K562 (cell line): Measurements from ENCODE around the gene EPB41L2. TPM values are rescaled to one million over a fixed set of nuclear protein-coding genes. Genes with fewer than 3 reads are reported as not detected.
A peak's percentile ranks its signal among the peaks of the same experiment; 100 is the strongest.

Experiments
- BHLHE40 ChIP-seq: IDR thresholded peaks from 2 replicates; pipeline ENCODE4 v1.6.1; 2011; ENCODE audit warnings: low read length, improper control_type of control experiment
- CBFA2T3 ChIP-seq: fragments of 450-650 bp; IDR thresholded peaks from 2 replicates; pipeline ENCODE4 v1.6.1; 2017
- CBFB ChIP-seq: sonication (generic); formaldehyde crosslinking; IDR thresholded peaks from 2 replicates; pipeline ENCODE4 v1.4.0; 2020; ENCODE audit warnings: mild to moderate bottlenecking, missing genetic modification reagents
- CBX3 ChIP-seq, 2 experiments: IDR thresholded peaks; 1 replicate in 1 of 2; 2 replicates in 1 of 2; pipeline ENCODE4 v1.6.1; 2012; ENCODE audit warnings: inconsistent platforms in 2 of 2, low read length in 2 of 2, borderline replicate concordance in 1 of 2, control low read depth in 1 of 2
- CCAR2 ChIP-seq: fragments of 200-400 bp; formaldehyde crosslinking; IDR thresholded peaks from 2 replicates; pipeline ENCODE4 v1.6.1; 2017; ENCODE audit warnings: mild to moderate bottlenecking, low read depth, low read length
- CHCHD3 ChIP-seq: fragments of 250-450 bp; sonication (Bioruptor Pico); IDR thresholded peaks from 2 replicates; pipeline ENCODE4 v2.1.2; 2022; ENCODE audit warnings: mild to moderate bottlenecking
- CHD1 ChIP-seq: fragments of 200-600 bp; sonication (generic); IDR thresholded peaks from one replicate; pipeline ENCODE4 v1.6.1; 2012; ENCODE audit warnings: mild to moderate bottlenecking, moderate library complexity, low read length, inconsistent platforms
- DIDO1 ChIP-seq: fragments of 450-650 bp; IDR thresholded peaks from 2 replicates; pipeline ENCODE4 v1.6.1; 2016; ENCODE audit warnings: low read depth, missing biosample characterization, missing genetic modification characterization
- EP300 ChIP-seq: IDR thresholded peaks from 2 replicates; pipeline ENCODE4 v1.6.1; 2012; ENCODE audit warnings: low read length, improper control_type of control experiment
- HDAC3 ChIP-seq: fragments of 450-650 bp; IDR thresholded peaks from 2 replicates; pipeline ENCODE4 v1.6.1; 2018; ENCODE audit warnings: borderline replicate concordance, mild to moderate bottlenecking, moderate library complexity; ENCODE audit not compliant: partially characterized antibody
- JUND ChIP-seq, 2 experiments: IDR thresholded peaks; 2 replicates in 1 of 2; 3 replicates in 1 of 2; pipeline ENCODE4 v1.6.1; 2011; ENCODE audit warnings: borderline replicate concordance in 2 of 2, low read depth in 2 of 2, low read length in 2 of 2, improper control_type of control experiment in 1 of 2, missing biosample characterization in 1 of 2, missing genetic modification characterization in 1 of 2, missing genetic modification reagents in 1 of 2
- KDM2B ChIP-seq: fragments of 250-450 bp; sonication (Bioruptor Pico); IDR thresholded peaks from 2 replicates; pipeline ENCODE4 v1.8.0; 2021; ENCODE audit warnings: mild to moderate bottlenecking, moderate library complexity
- KHSRP ChIP-seq: fragments of 450-650 bp; IDR thresholded peaks from 2 replicates; pipeline ENCODE4 v1.6.1; 2017
- KLF16 ChIP-seq: IDR thresholded peaks from 2 replicates; pipeline ENCODE4 v1.6.1; 2016; ENCODE audit warnings: antibody characterized with exemption
- POLR2B ChIP-seq: fragments of 450-650 bp; IDR thresholded peaks from 2 replicates; pipeline ENCODE4 v1.6.1; 2018; ENCODE audit warnings: low read depth; ENCODE audit not compliant: partially characterized antibody
- PRMT5 ChIP-seq: sonication (generic); formaldehyde crosslinking; IDR thresholded peaks from 2 replicates; pipeline ENCODE4 v1.5.0; 2020; ENCODE audit warnings: missing genetic modification reagents
- SPI1 ChIP-seq: IDR thresholded peaks from 2 replicates; pipeline ENCODE4 v1.6.1; 2011; ENCODE audit warnings: low read depth, low read length, control low read depth, borderline replicate concordance
- STAT5A ChIP-seq: IDR thresholded peaks from 2 replicates; pipeline ENCODE4 v1.6.1; 2012; ENCODE audit warnings: low read length, inconsistent platforms, borderline replicate concordance
- TAF15 ChIP-seq: fragments of 200-400 bp; formaldehyde crosslinking; IDR thresholded peaks from 2 replicates; pipeline ENCODE4 v1.6.1; 2017; ENCODE audit warnings: mild to moderate bottlenecking, low read depth, low read length, moderate library complexity
- TAL1 ChIP-seq: fragments of 450-650 bp; IDR thresholded peaks from 2 replicates; pipeline ENCODE4 v1.6.1; 2016; ENCODE audit warnings: mild to moderate bottlenecking
- TEAD4 ChIP-seq, 2 experiments: sonication (generic) in 1 of 2; formaldehyde crosslinking in 1 of 2; IDR thresholded peaks; 2 replicates each; pipeline versions ENCODE4 v1.6.1 to v1.8.0; 2012 to 2022; ENCODE audit warnings: borderline replicate concordance in 1 of 2, inconsistent platforms in 1 of 2, low read length in 1 of 2, mild to moderate bottlenecking in 1 of 2, missing genetic modification reagents in 1 of 2
- TOE1 ChIP-seq, 2 experiments: fragments of 450-650 bp in 1 of 2; sonication (generic) in 1 of 2; formaldehyde crosslinking in 1 of 2; IDR thresholded peaks; 2 replicates each; pipeline versions ENCODE4 v1.7.1 to v1.8.0; 2016 to 2022; ENCODE audit warnings: borderline replicate concordance in 2 of 2, mild to moderate bottlenecking in 2 of 2, antibody characterized with exemption in 1 of 2, inconsistent platforms in 1 of 2, low read depth in 1 of 2, missing genetic modification reagents in 1 of 2, moderate library complexity in 1 of 2
- ZC3H4 ChIP-seq: sonication (generic); formaldehyde crosslinking; IDR thresholded peaks from 2 replicates; pipeline ENCODE4 v1.9.0; 2021; ENCODE audit warnings: missing genetic modification reagents, borderline replicate concordance
- ZNF184 ChIP-seq: sonication (generic); formaldehyde crosslinking; IDR thresholded peaks from 2 replicates; pipeline ENCODE4 v1.5.0; 2020; ENCODE audit warnings: missing genetic modification reagents
- ZNF445 ChIP-seq: fragments of 250-450 bp; sonication (Bioruptor Pico); IDR thresholded peaks from 2 replicates; pipeline ENCODE4 v1.4.0; 2020; ENCODE audit warnings: low read depth, mild to moderate bottlenecking, moderate library complexity
- ZNF644 ChIP-seq: fragments of 200-800 bp; sonication (Bioruptor generic); IDR thresholded peaks from 2 replicates; pipeline ENCODE4 v1.6.1; 2016; ENCODE audit warnings: low read depth, missing genetic modification characterization, missing compliant biosample characterization
- ZNF764 ChIP-seq: fragments of 250-450 bp; sonication (Bioruptor Pico); IDR thresholded peaks from 2 replicates; pipeline ENCODE4 v1.4.0; 2020; ENCODE audit warnings: low read depth, mild to moderate bottlenecking, moderate library complexity
- ZNF766 ChIP-seq: fragments of 200-800 bp; sonication (Bioruptor generic); conservative IDR thresholded peaks from 2 replicates; pipeline ENCODE4 v1.6.1; 2016; ENCODE audit warnings: missing genetic modification characterization, missing compliant biosample characterization
- ZNF830 ChIP-seq: fragments of 250-450 bp; sonication (Bioruptor Pico); IDR thresholded peaks from 2 replicates; pipeline ENCODE4 v1.5.0; 2021; ENCODE audit warnings: mild to moderate bottlenecking
- polyA plus RNA-seq, 8 experiments: library from polyadenylated mRNA; depleted of rRNA in 4 of 8; stranded (reverse) in 5 of 8; unstranded in 3 of 8; fragments of >200 nt; fragmentation: Nextera tagmentation in 2 of 8; fragmentation: Illumina TruSeq in 1 of 8; extraction: Ambion mirVana in 2 of 8; extraction: Trizol in 1 of 8; gene quantifications; 2 replicates each; pipeline versions ENCODE4 v1.2.1 to v1.2.3, GENCODE V29; 2011 to 2014; ENCODE audit warnings: inconsistent platforms in 1 of 8, missing spikeins in 1 of 8
- total RNA-seq, 7 experiments: library from RNA; depleted of rRNA in 6 of 7; stranded (reverse); fragments of >200 nt in 6 of 7; fragmentation: Illumina TruSeq in 2 of 7; extraction: Trizol in 2 of 7; gene quantifications; 2 replicates each; pipeline versions ENCODE4 v1.2.1 to v1.2.3, GENCODE V29; 2011 to 2021; ENCODE audit warnings: low replicate concordance in 1 of 7

Gene EPB41L2
- total and polyA plus RNA-seq, 9 of the 15 experiments (the other 6 are each of a cell fraction or from before 2014, with no cell fraction given) = 5.1 to 53.6 (median 25.0) TPM

- TF ChIP-seq TEAD4 (IDR thresholded peaks at IDR 0.05; ENCODE audit: low read length) (peak; percentile 68), TEAD4 (CRISPR knock-in tag; IDR thresholded peaks at IDR 0.05; ENCODE audit: borderline replicate concordance) (no peak), CCAR2 (no peak), TOE1 (IDR thresholded peaks at IDR 0.05; ENCODE audit: borderline replicate concordance) (no peak; the same call in 1 of the 2 replicates), TOE1 (CRISPR knock-in tag; IDR thresholded peaks at IDR 0.05; ENCODE audit: borderline replicate concordance, low read depth) (no peak), HDAC3 (peak; percentile 75), KHSRP (no peak), ZNF830 (CRISPR knock-in tag) (no peak), CBFA2T3 (peak; percentile 73), ZNF445 (no peak), POLR2B (peak; percentile 27), ZNF184 (no peak), ZNF644 (tag) (0 out of 2 replicates have a peak, but pooled peaks have one; percentile 11), ZC3H4 (no peak), STAT5A (peak; percentile 24; the same call in 1 of the 2 replicates), CBX3 (IDR thresholded peaks at IDR 0.05; ENCODE audit: borderline replicate concordance in 1 of 2, low read length in 2 of 2) (no peak), DIDO1 (tag) (no peak), CHD1 (no peak), TAF15 (no peak), KLF16 (no peak), PRMT5 (CRISPR knock-in tag) (no peak), BHLHE40 (peak; percentile 31; the same call in 1 of the 2 replicates), EP300 (peak; percentile 86), SPI1 (peak; percentile 81), ZNF766 (CRISPR knock-in tag) (peak; percentile 78; the same call in 1 of the 2 replicates), KDM2B (CRISPR knock-in tag) (no peak), TAL1 (peak; percentile 52), ZNF764 (no peak), CHCHD3 (no peak), CBFB (CRISPR knock-in tag) (no peak), JUND (IDR thresholded peaks at IDR 0.05; ENCODE audit: borderline replicate concordance, low read depth, low read length) (peak; percentile 59), JUND (tag; IDR thresholded peaks at IDR 0.05; ENCODE audit: borderline replicate concordance, low read depth, low read length) (peak; percentile 59; the same call in 1 of the 3 replicates)
Observed at GRCh38 chr6:130993292-130993765, 69.7 kb downstream of the EPB41L2 start (continued).
